ENCODE results near the gene ORM1.

Gene ORM1

GRCh38 chr9:114336699-114337395, 13.9 kb downstream of the ORM1 start:
- no peak for DNase-seq
- no peaks in the 10 kb centered on the region for H3K9me3 ChIP-seq
- intact Hi-C loops (cut with DNase I; ENCODE audit: low total_unique reads) = no loop called here
- no peak for TF ChIP-seq CTCF (IDR thresholded peaks at IDR 0.05)
- H3K27me3 ChIP-seq = no peaks in the 10 kb centered on the region
- H3K4me1 ChIP-seq = no peaks in the 10 kb centered on the region
- H3K36me3 ChIP-seq = peaks cover 42 to 69% (median 62%) of the 10 kb centered on the region in 3 donors
- H3K27ac ChIP-seq = no peak overlapping the region
- H3K4me3 ChIP-seq = no peak overlapping the region

GRCh38 chr9:114338187-114338586, 15.3 kb downstream of the ORM1 start:
- Histone ChIP-seq H3K36me3 (peaks cover 56 to 83% (median 75%) of the 10 kb centered on the region in 3 donors), H3K4me3 (no peak overlapping the region), H3K27ac (no peak overlapping the region), H3K9me3 (no peaks in the 10 kb centered on the region), H3K4me1 (no peaks in the 10 kb centered on the region), H3K27me3 (no peaks in the 10 kb centered on the region)
- intact Hi-C loops (cut with DNase I; ENCODE audit: low total_unique reads) = no loop called here
- DNase-seq = no peak
- TF ChIP-seq CTCF (IDR thresholded peaks at IDR 0.05) = no peak

GRCh38 chr9:114339130-114339908, 16.4 kb downstream of the ORM1 start:
- Histone ChIP-seq H3K36me3 (peaks cover 67 to 94% (median 86%) of the 10 kb centered on the region in 3 donors), H3K4me1 (no peaks in the 10 kb centered on the region), H3K9me3 (no peaks in the 10 kb centered on the region), H3K27ac (no peak overlapping the region), H3K4me3 (no peak overlapping the region), H3K27me3 (no peaks in the 10 kb centered on the region)
- DNase-seq = no peak
- intact Hi-C loops (cut with DNase I; ENCODE audit: low total_unique reads) = no loop called here
- peak; percentile 74 to 85 for TF ChIP-seq CTCF (IDR thresholded peaks at IDR 0.05)

GRCh38 chr9:114341152-114341830, 18.4 kb downstream of the ORM1 start:
- Histone ChIP-seq H3K27ac (no peak overlapping the region), H3K36me3 (peaks cover 87 to 100% (median 98%) of the 10 kb centered on the region in 3 donors), H3K9me3 (no peaks in the 10 kb centered on the region), H3K4me1 (no peaks in the 10 kb centered on the region), H3K4me3 (no peak overlapping the region), H3K27me3 (no peaks in the 10 kb centered on the region)
- intact Hi-C loops (cut with DNase I; ENCODE audit: low total_unique reads) = no loop called here
- no peak for TF ChIP-seq CTCF (IDR thresholded peaks at IDR 0.05)
- DNase-seq = no peak

GRCh38 chr9:114341991-114342390, 19.1 kb downstream of the ORM1 start:
- H3K27me3 ChIP-seq = no peaks in the 10 kb centered on the region
- TF ChIP-seq CTCF (IDR thresholded peaks at IDR 0.05) = no peak
- no peaks in the 10 kb centered on the region for H3K9me3 ChIP-seq
- no peak overlapping the region for H3K4me3 ChIP-seq
- H3K36me3 ChIP-seq = peaks cover 89 to 100% (median 98%) of the 10 kb centered on the region in 3 donors
- no peak for DNase-seq
- intact Hi-C loops (cut with DNase I; ENCODE audit: low total_unique reads) = no loop called here
- no peaks in the 10 kb centered on the region for H3K4me1 ChIP-seq
- H3K27ac ChIP-seq = no peak overlapping the region

Data from tibial artery (tissue), 4 donors.